Activated CD8-positive, alpha-beta memory T cell treated with anti-CD3 and anti-CD28 coated beads for 48 hours (primary cell): ENCODE results near the gene DAZ4.
"Not testable (repeated sequence)": the region's sequence is repeated elsewhere in the genome, so short reads cannot be mapped to it uniquely, and the experiment has no call there.

Experiments
- DNase-seq, 3 experiments: peaks; one replicate each; pipeline ENCODE4 v3.0.0-alpha.2; 2020; ENCODE audit warnings: low read depth in 2 of 3, low spot score in 2 of 3

DAZ4 gene, protein sequence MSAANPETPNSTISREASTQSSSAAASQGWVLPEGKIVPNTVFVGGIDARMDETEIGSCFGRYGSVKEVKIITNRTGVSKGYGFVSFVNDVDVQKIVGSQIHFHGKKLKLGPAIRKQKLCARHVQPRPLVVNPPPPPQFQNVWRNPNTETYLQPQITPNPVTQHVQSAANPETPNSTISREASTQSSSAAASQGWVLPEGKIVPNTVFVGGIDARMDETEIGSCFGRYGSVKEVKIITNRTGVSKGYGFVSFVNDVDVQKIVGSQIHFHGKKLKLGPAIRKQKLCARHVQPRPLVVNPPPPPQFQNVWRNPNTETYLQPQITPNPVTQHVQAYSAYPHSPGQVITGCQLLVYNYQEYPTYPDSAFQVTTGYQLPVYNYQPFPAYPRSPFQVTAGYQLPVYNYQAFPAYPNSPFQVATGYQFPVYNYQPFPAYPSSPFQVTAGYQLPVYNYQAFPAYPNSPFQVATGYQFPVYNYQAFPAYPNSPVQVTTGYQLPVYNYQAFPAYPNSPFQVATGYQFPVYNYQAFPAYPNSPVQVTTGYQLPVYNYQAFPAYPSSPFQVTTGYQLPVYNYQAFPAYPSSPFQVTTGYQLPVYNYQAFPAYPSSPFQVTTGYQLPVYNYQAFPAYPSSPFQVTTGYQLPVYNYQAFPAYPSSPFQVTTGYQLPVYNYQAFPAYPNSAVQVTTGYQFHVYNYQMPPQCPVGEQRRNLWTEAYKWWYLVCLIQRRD

DNA sequence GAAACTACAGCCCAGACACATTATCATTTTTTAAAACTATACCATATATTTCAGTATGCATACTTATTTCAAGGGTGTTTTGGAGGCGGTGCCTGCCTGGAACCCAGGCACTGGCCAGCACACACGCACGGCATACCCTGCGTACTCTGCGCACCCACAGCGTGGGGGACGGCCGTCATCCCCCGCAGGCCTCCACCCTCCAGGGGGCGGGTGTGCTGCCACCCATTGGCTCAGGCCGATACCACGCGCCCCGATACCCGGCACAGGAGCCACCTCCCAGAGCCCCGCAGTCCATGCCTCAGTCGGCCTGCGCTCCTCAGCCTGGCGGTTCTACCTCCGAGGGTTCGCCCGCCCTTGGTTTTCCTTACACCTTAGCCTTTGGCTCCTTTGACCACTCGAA, at the start of gene DAZ4:
TSS of gene DAZ4 (plus strand) at position 301 of the 400 bp plus-strand sequence. CDS start 208 bp downstream, outside the sequence.
- not testable (repeated sequence) for DNase-seq

DNA sequence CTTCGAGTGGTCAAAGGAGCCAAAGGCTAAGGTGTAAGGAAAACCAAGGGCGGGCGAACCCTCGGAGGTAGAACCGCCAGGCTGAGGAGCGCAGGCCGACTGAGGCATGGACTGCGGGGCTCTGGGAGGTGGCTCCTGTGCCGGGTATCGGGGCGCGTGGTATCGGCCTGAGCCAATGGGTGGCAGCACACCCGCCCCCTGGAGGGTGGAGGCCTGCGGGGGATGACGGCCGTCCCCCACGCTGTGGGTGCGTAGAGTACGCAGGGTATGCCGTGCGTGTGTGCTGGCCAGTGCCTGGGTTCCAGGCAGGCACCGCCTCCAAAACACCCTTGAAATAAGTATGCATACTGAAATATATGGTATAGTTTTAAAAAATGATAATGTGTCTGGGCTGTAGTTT, 20.4 kb upstream of the DAZ4 start, which contains the start of gene DAZ3:
TSS of gene DAZ3 (minus strand) at position 101 of the 400 bp plus-strand sequence. CDS start 208 bp downstream, outside the sequence.
- not testable (repeated sequence) for DNase-seq

DNA sequence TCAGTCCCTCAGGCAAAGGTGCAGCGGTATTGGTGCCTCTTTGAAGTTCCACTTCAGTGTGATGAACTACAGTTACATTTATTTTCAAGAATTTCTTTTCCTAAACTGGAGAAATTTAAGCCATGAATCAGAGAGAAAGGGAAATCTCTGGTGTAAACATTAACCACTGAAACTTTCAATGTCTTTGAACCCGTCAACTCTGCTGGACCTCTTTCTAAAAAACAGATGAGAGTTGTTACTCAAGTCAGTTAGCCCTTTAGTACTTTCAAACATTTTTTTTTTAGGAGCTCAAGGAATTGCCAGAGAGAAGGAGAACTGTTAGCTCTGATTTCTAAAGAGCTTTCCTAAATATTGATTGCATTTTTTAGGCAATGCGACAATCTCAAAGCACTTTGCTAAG, 11.9 kb upstream of the DAZ4 start:
- DNase-seq, result not testable (repeated sequence)

DNA sequence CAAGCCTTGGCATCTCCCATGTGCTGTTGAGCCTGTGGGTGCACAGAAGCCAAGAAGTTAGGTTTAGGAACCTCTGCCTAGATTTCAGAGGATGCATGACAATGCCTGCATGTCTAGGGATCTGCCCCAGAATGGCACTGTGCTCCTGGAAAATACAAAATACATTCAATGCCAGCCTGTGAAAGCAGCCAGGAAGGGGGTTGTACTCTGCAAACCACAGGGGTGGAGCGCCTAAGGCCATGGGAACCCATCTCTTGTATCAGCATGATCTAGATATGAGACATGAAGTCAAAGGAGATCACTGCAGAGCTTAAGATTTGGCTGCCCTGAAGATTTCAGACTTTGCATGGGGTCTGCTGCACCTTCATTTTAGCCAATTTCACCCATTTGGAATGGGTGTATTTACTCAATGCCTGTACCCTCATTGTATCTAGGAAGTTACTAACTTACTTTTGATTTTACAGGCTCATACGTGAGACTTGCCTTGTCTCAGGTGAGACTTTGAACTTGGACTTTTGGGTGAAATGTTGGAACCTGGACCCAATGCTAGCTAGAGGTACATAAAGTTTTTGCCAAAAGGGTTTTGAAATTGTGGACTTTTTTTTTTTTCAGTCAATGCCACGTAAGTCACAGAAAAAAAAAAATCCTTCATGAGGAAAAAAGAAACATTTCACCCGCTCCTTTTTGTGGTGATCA, 9.4 kb upstream of the DAZ4 start:
- not testable (repeated sequence) for DNase-seq

DNA sequence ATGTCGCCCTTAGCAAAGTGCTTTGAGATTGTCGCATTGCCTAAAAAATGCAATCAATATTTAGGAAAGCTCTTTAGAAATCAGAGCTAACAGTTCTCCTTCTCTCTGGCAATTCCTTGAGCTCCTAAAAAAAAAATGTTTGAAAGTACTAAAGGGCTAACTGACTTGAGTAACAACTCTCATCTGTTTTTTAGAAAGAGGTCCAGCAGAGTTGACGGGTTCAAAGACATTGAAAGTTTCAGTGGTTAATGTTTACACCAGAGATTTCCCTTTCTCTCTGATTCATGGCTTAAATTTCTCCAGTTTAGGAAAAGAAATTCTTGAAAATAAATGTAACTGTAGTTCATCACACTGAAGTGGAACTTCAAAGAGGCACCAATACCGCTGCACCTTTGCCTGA, 8.7 kb upstream of the DAZ4 start:
- not testable (repeated sequence) for DNase-seq
